Central memory CD8-positive, alpha-beta T cell (primary cell): ENCODE data around the gene CTNND2.

ENCODE experiments used
- ATAC-seq: fragments of 150-1000 bp; cut with Tn5 transposase; replicated peaks from 2 replicates; pipeline ENCODE4 v1.10.0; 2022; ENCODE audit warnings: mild to moderate bottlenecking, moderate FRiP score, moderate number of reproducible peaks; ENCODE audit not compliant: poor library complexity, severe bottlenecking; ENCODE audit errors: extremely low read depth
- DNase-seq, 2 donors: peaks; one replicate each; pipeline ENCODE4 v3.0.0; 2021; ENCODE audit warnings: low spot score in 2 of 2
- H3K27ac Mint-ChIP-seq: one replicate; pipeline ENCODE4 v1.8.0; 2022; ENCODE audit warnings: low read depth, mild to moderate bottlenecking, moderate library complexity, mixed read lengths
- H3K27me3 Mint-ChIP-seq: one replicate; pipeline ENCODE4 v1.8.0; 2022; ENCODE audit warnings: mixed read lengths
- H3K36me3 Mint-ChIP-seq: one replicate; pipeline ENCODE4 v1.8.0; 2022; ENCODE audit warnings: mild to moderate bottlenecking, moderate library complexity, mixed read lengths; ENCODE audit not compliant: insufficient read depth
- H3K4me1 Mint-ChIP-seq: one replicate; pipeline ENCODE4 v1.8.0; 2022; ENCODE audit warnings: mixed read lengths
- H3K4me3 Mint-ChIP-seq: one replicate; pipeline ENCODE4 v1.8.0; 2022; ENCODE audit warnings: mild to moderate bottlenecking, moderate library complexity, mixed read lengths
- H3K9me3 Mint-ChIP-seq: one replicate; pipeline ENCODE4 v1.8.0; 2022; ENCODE audit warnings: mixed read lengths

Gene CTNND2

GRCh38 chr5:11477786-11478185, 426.5 kb downstream of the CTNND2 start:
- no peak overlapping the region for H3K4me3 Mint-ChIP-seq
- H3K4me1 Mint-ChIP-seq = no peaks in the 10 kb centered on the region
- no peak overlapping the region for H3K27ac Mint-ChIP-seq
- no peaks in the 10 kb centered on the region for H3K27me3 Mint-ChIP-seq
- no peaks in the 10 kb centered on the region for H3K36me3 Mint-ChIP-seq
- DNase-seq = no peak
- ATAC-seq = no peak
- peaks cover 19% of the 10 kb centered on the region for H3K9me3 Mint-ChIP-seq

- DNase-seq (no peak), ATAC-seq (no peak)
- Mint-ChIP-seq H3K36me3 (no peaks in the 10 kb centered on the region), H3K4me3 (no peak overlapping the region), H3K4me1 (no peaks in the 10 kb centered on the region), H3K27me3 (no peaks in the 10 kb centered on the region), H3K9me3 (peaks cover 12% of the 10 kb centered on the region), H3K27ac (no peak overlapping the region)
Observed at GRCh38 chr5:11476866-11477265, 427.4 kb downstream of the CTNND2 start.

- DNase-seq = no peak
- Mint-ChIP-seq H3K27me3 (no peaks in the 10 kb centered on the region), H3K4me3 (no peak overlapping the region), H3K36me3 (no peaks in the 10 kb centered on the region), H3K4me1 (no peaks in the 10 kb centered on the region), H3K27ac (no peak overlapping the region), H3K9me3 (peaks cover 11% of the 10 kb centered on the region)
- no peak for ATAC-seq
Observed at GRCh38 chr5:11468334-11469039, 435.8 kb downstream of the CTNND2 start.

GRCh38 chr5:11467588-11467987, 436.7 kb downstream of the CTNND2 start:
- Mint-ChIP-seq H3K27ac (no peak overlapping the region), H3K9me3 (peaks cover 11% of the 10 kb centered on the region), H3K4me1 (no peaks in the 10 kb centered on the region), H3K27me3 (no peaks in the 10 kb centered on the region), H3K4me3 (no peak overlapping the region), H3K36me3 (no peaks in the 10 kb centered on the region)
- no peak for ATAC-seq
- DNase-seq = no peak

- Mint-ChIP-seq H3K36me3 (no peaks in the 10 kb centered on the region), H3K4me1 (no peaks in the 10 kb centered on the region), H3K27ac (no peak overlapping the region), H3K9me3 (peaks cover 15% of the 10 kb centered on the region), H3K4me3 (no peak overlapping the region), H3K27me3 (no peaks in the 10 kb centered on the region)
- DNase-seq = no peak
- no peak for ATAC-seq
Observed at GRCh38 chr5:11459716-11460115, 444.5 kb downstream of the CTNND2 start.

- H3K36me3 Mint-ChIP-seq = no peaks in the 10 kb centered on the region
Observed at GRCh38 chr5:11455505-11455904, 448.7 kb downstream of the CTNND2 start.

GRCh38 chr5:11452852-11453251, 451.4 kb downstream of the CTNND2 start:
- no peaks in the 10 kb centered on the region for H3K4me1 Mint-ChIP-seq
- no peak overlapping the region for H3K4me3 Mint-ChIP-seq
- H3K36me3 Mint-ChIP-seq = no peaks in the 10 kb centered on the region
- H3K9me3 Mint-ChIP-seq = peaks cover 3% of the 10 kb centered on the region
- ATAC-seq = no peak
- no peak for DNase-seq
- H3K27me3 Mint-ChIP-seq = no peaks in the 10 kb centered on the region
- H3K27ac Mint-ChIP-seq = no peak overlapping the region

More at GRCh38 chr5:11455505-11455904, 448.7 kb downstream of the CTNND2 start:
- H3K27ac Mint-ChIP-seq = no peak overlapping the region
- H3K27me3 Mint-ChIP-seq = no peaks in the 10 kb centered on the region
- no peak overlapping the region for H3K4me3 Mint-ChIP-seq
- H3K9me3 Mint-ChIP-seq = peaks cover 8% of the 10 kb centered on the region
- H3K4me1 Mint-ChIP-seq = no peaks in the 10 kb centered on the region
- ATAC-seq = no peak
- no peak for DNase-seq

- Mint-ChIP-seq H3K4me1 (no peaks in the 10 kb centered on the region), H3K36me3 (no peaks in the 10 kb centered on the region), H3K4me3 (no peak overlapping the region), H3K9me3 (peaks cover 5% of the 10 kb centered on the region), H3K27ac (no peak overlapping the region), H3K27me3 (no peaks in the 10 kb centered on the region)
- ATAC-seq (no peak), DNase-seq (no peak)
Observed at GRCh38 chr5:11449966-11450365, 454.3 kb downstream of the CTNND2 start.

GRCh38 chr5:11449217-11449616, 455.0 kb downstream of the CTNND2 start:
- H3K27me3 Mint-ChIP-seq = no peaks in the 10 kb centered on the region
- ATAC-seq = no peak

GRCh38 chr5:11443831-11444230, 460.4 kb downstream of the CTNND2 start:
- Mint-ChIP-seq H3K4me3 (no peak overlapping the region), H3K27ac (no peak overlapping the region), H3K27me3 (no peaks in the 10 kb centered on the region), H3K9me3 (peaks cover 12% of the 10 kb centered on the region), H3K4me1 (no peaks in the 10 kb centered on the region), H3K36me3 (no peaks in the 10 kb centered on the region)
- ATAC-seq = no peak
- no peak for DNase-seq

More at GRCh38 chr5:11449217-11449616, 455.0 kb downstream of the CTNND2 start:
- Mint-ChIP-seq H3K4me3 (no peak overlapping the region), H3K36me3 (no peaks in the 10 kb centered on the region), H3K4me1 (no peaks in the 10 kb centered on the region), H3K9me3 (peaks cover 5% of the 10 kb centered on the region), H3K27ac (no peak overlapping the region)
- no peak for DNase-seq

GRCh38 chr5:11432116-11432515, 472.1 kb downstream of the CTNND2 start:
- H3K36me3 Mint-ChIP-seq = no peaks in the 10 kb centered on the region
- DNase-seq (no peak), ATAC-seq (no peak)
- no peaks in the 10 kb centered on the region for H3K27me3 Mint-ChIP-seq
- H3K9me3 Mint-ChIP-seq = peaks cover 6% of the 10 kb centered on the region
- H3K4me3 Mint-ChIP-seq = no peak overlapping the region
- no peak overlapping the region for H3K27ac Mint-ChIP-seq
- H3K4me1 Mint-ChIP-seq = no peaks in the 10 kb centered on the region

GRCh38 chr5:11429254-11429653, 475.0 kb downstream of the CTNND2 start:
- no peak overlapping the region for H3K4me3 Mint-ChIP-seq
- H3K27me3 Mint-ChIP-seq = no peaks in the 10 kb centered on the region
- H3K27ac Mint-ChIP-seq = no peak overlapping the region
- H3K9me3 Mint-ChIP-seq = peaks cover 6% of the 10 kb centered on the region
- no peak for ATAC-seq
- no peak for DNase-seq
- H3K4me1 Mint-ChIP-seq = no peaks in the 10 kb centered on the region
- no peaks in the 10 kb centered on the region for H3K36me3 Mint-ChIP-seq

GRCh38 chr5:11427569-11427968, 476.7 kb downstream of the CTNND2 start:
- H3K9me3 Mint-ChIP-seq = peaks cover 6% of the 10 kb centered on the region
- no peak overlapping the region for H3K4me3 Mint-ChIP-seq
- ATAC-seq = no peak
- no peak overlapping the region for H3K27ac Mint-ChIP-seq
- no peaks in the 10 kb centered on the region for H3K4me1 Mint-ChIP-seq
- no peaks in the 10 kb centered on the region for H3K36me3 Mint-ChIP-seq
- H3K27me3 Mint-ChIP-seq = no peaks in the 10 kb centered on the region
- no peak for DNase-seq
